Measurements from ENCODE around the gene PRSS27. TPM values are rescaled to one million over a fixed set of nuclear protein-coding genes. Genes with fewer than 3 reads are reported as not detected.

Gene PRSS27
- polyA plus RNA-seq, 1 donor (not counting 4 experiments of a cell fraction or from before 2014, with no cell fraction given), result 0.20 TPM

DNA sequence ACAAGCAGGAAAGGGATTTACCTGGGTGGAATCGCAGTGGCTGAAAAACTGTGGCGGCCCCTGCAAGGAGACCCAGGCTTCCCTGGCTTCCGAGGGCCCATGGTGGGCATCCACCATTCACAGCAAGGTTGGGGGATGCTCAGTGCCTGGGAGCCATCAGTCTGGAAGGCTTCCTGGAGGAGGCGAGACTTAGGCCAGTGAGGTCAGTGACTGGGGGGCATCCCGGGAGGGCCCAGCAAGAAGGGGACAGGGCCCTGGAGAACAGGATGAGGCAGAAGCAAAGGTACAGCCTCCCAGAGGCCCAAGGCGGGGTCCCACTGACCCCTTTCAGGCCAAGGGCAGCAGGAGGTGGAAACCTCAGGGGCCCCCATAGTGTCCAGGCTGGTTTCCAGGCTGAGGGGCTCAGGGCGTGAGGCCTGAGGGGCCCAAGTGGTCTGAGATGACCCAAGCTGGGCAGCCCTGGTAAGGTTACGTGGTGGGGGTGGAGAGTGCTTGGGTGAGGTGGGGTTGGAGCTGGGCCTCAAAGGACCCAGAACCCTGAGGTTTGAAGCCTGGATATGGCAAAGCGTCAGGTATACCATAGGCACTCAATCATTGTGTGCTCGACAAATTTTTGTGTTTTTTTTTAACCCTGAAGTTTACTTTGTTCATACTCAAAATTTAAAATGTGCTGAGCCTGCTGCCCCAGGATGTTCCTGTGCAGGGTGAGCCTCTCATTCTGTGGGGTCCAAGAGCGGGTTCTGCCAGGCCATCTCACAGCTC lies 16.6 kb upstream of the PRSS27 start:
- Histone ChIP-seq H3K9ac (ENCODE audit: control insufficient read depth, extremely low read depth, insufficient read depth, low read length) (no peak overlapping the region), H3K27me3 (ENCODE audit: control insufficient read depth, extremely low read depth, insufficient read depth, low read length) (no peaks in the 10 kb centered on the region), H3K9me1 (ENCODE audit: control insufficient read depth, extremely low read depth, insufficient read depth, low read length) (no peaks in the 10 kb centered on the region), H4K20me1 (ENCODE audit: control insufficient read depth, extremely low read depth, insufficient read depth, low read length) (no peaks in the 10 kb centered on the region), H3K36me3 (ENCODE audit: control insufficient read depth in 2 of 2, extremely low read depth in 1 of 2, insufficient read depth in 2 of 2, low read length in 2 of 2) (no peaks in the 10 kb centered on the region), H3K4me2 (ENCODE audit: control insufficient read depth, extremely low read depth, insufficient read depth, low read depth, low read length) (no peak overlapping the region), H3K4me1 (ENCODE audit: control insufficient read depth, extremely low read depth, insufficient read depth, low read length) (peaks cover 3% of the 10 kb centered on the region), H3K4me3 (ENCODE audit: control insufficient read depth in 2 of 3, extremely low read depth in 1 of 3, insufficient read depth in 2 of 3, low read depth in 1 of 3, low read length in 3 of 3) (no peak overlapping the region), H3K9me3 (ENCODE audit: control insufficient read depth, low read depth, low read length) (no peaks in the 10 kb centered on the region), H3K79me2 (ENCODE audit: control insufficient read depth, insufficient read depth, low read length) (no peaks in the 10 kb centered on the region), H2AFZ (ENCODE audit: control insufficient read depth, low read length) (no peak overlapping the region), H3K27ac (ENCODE audit: control insufficient read depth, insufficient read depth, low read length) (no peak overlapping the region)
- DNase-seq (ENCODE audit: low read depth, low spot score), result no peak
- FAIRE-seq, result no peak
- dilution Hi-C loops (cut with MboI; ENCODE audit: extremely low pct_ligation_motif_present, low sequenced_read_pairs), result no loop called here
- TF ChIP-seq, protein P1, sequence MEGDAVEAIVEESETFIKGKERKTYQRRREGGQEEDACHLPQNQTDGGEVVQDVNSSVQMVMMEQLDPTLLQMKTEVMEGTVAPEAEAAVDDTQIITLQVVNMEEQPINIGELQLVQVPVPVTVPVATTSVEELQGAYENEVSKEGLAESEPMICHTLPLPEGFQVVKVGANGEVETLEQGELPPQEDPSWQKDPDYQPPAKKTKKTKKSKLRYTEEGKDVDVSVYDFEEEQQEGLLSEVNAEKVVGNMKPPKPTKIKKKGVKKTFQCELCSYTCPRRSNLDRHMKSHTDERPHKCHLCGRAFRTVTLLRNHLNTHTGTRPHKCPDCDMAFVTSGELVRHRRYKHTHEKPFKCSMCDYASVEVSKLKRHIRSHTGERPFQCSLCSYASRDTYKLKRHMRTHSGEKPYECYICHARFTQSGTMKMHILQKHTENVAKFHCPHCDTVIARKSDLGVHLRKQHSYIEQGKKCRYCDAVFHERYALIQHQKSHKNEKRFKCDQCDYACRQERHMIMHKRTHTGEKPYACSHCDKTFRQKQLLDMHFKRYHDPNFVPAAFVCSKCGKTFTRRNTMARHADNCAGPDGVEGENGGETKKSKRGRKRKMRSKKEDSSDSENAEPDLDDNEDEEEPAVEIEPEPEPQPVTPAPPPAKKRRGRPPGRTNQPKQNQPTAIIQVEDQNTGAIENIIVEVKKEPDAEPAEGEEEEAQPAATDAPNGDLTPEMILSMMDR (optimal IDR thresholded peaks at IDR 0.05 in 1 of 3, IDR thresholded peaks at IDR 0.05 in 1 of 3, conservative IDR thresholded peaks at IDR 0.05 in 1 of 3; ENCODE audit: extremely low read depth in 1 of 3, insufficient read depth in 2 of 3, low read length in 3 of 3), result no peak
- TF ChIP-seq EZH2 (IDR thresholded peaks at IDR 0.05; ENCODE audit: low read length), result no peak

- Histone ChIP-seq H3K4me2 (ENCODE audit: control insufficient read depth, extremely low read depth, insufficient read depth, low read depth, low read length) (no peak overlapping the region), H3K36me3 (ENCODE audit: control insufficient read depth in 2 of 2, extremely low read depth in 1 of 2, insufficient read depth in 2 of 2, low read length in 2 of 2) (no peaks in the 10 kb centered on the region), H3K27me3 (ENCODE audit: control insufficient read depth, extremely low read depth, insufficient read depth, low read length) (no peaks in the 10 kb centered on the region), H4K20me1 (ENCODE audit: control insufficient read depth, extremely low read depth, insufficient read depth, low read length) (no peaks in the 10 kb centered on the region), H3K4me3 (ENCODE audit: control insufficient read depth in 2 of 3, extremely low read depth in 1 of 3, insufficient read depth in 2 of 3, low read depth in 1 of 3, low read length in 3 of 3) (no peak overlapping the region), H3K9ac (ENCODE audit: control insufficient read depth, extremely low read depth, insufficient read depth, low read length) (no peak overlapping the region), H3K79me2 (ENCODE audit: control insufficient read depth, insufficient read depth, low read length) (no peaks in the 10 kb centered on the region), H3K4me1 (ENCODE audit: control insufficient read depth, extremely low read depth, insufficient read depth, low read length) (peaks cover 3% of the 10 kb centered on the region), H2AFZ (ENCODE audit: control insufficient read depth, low read length) (no peak overlapping the region), H3K9me1 (ENCODE audit: control insufficient read depth, extremely low read depth, insufficient read depth, low read length) (no peaks in the 10 kb centered on the region), H3K27ac (ENCODE audit: control insufficient read depth, insufficient read depth, low read length) (no peak overlapping the region), H3K9me3 (ENCODE audit: control insufficient read depth, low read depth, low read length) (no peaks in the 10 kb centered on the region)
- dilution Hi-C loops (cut with MboI; ENCODE audit: extremely low pct_ligation_motif_present, low sequenced_read_pairs), result no loop called here
- FAIRE-seq (no peak), DNase-seq (ENCODE audit: low read depth, low spot score) (no peak)
- TF ChIP-seq, protein P1 (optimal IDR thresholded peaks at IDR 0.05 in 1 of 3, IDR thresholded peaks at IDR 0.05 in 1 of 3, conservative IDR thresholded peaks at IDR 0.05 in 1 of 3; ENCODE audit: extremely low read depth in 1 of 3, insufficient read depth in 2 of 3, low read length in 3 of 3), result no peak
- TF ChIP-seq EZH2 (IDR thresholded peaks at IDR 0.05; ENCODE audit: low read length), result no peak
Measured at GRCh38 chr16:2734844-2735515, 15.0 kb upstream of the PRSS27 start.
